ENCODE data around the gene EFNA5.

- no peak for TF ChIP-seq CTCF (IDR thresholded peaks at IDR 0.05; ENCODE audit: control extremely low read depth in 1 of 3, insufficient read depth in 1 of 3, low read depth in 1 of 3, low read length in 3 of 3)
- no peak for TF ChIP-seq ATF2 (IDR thresholded peaks at IDR 0.05; ENCODE audit: low read length)
- TF ChIP-seq CBX5 (IDR thresholded peaks at IDR 0.05; ENCODE audit: low read depth, low read length): no peak
These were observed 9.6 kb downstream of the EFNA5 start for GRCh38 chr5:107661038-107661649.

All from H1 (cell line).